Caco-2 (cell line): ENCODE results near the gene FBLIM1. TPM values are rescaled to one million over a fixed set of nuclear protein-coding genes. Genes with fewer than 3 reads are reported as not detected.
A peak's percentile ranks its signal among the peaks of the same experiment; 100 is the strongest.

ENCODE experiments used
- BruUV-seq: library from RNA; stranded (reverse); fragments of 400-500 nt; replicated peaks from 2 replicates; lab custom pipeline; 2021; lab: Mats Ljungman, UMichigan
- CTCF ChIA-PET: fragments of 300-600 bp; sonication (Branson Sonifier 250); formaldehyde crosslinking; loops from one replicate; lab custom pipeline; 2022; ENCODE audit warnings: antibody characterized with exemption; lab: Charles Lee
- POLR2A ChIA-PET: fragments of 300-600 bp; sonication (Branson Sonifier 250); formaldehyde crosslinking; loops from one replicate; lab custom pipeline; 2022; ENCODE audit warnings: antibody characterized with exemption; lab: Charles Lee
- DNase-seq, 2 experiments: peaks; one replicate each; pipeline versions ENCODE4 v3.0.0 to v3.0.0-alpha.2; 2020 to 2022
- H3K27me3 ChIP-seq: replicated peaks from 2 replicates; pipeline ENCODE4 v1.6.0; 2011; ENCODE audit warnings: low read length; ENCODE audit not compliant: control insufficient read depth, insufficient read depth
- H3K36me3 ChIP-seq: 2 replicates; pipeline ENCODE4 v1.5.1; 2011; ENCODE audit warnings: low read length; ENCODE audit not compliant: control insufficient read depth, insufficient read depth
- H3K4me1 ChIP-seq: fragments of 250-450 bp; sonication (Bioruptor Pico); 2 replicates; pipeline ENCODE4 v1.5.1; 2020; ENCODE audit warnings: mild to moderate bottlenecking
- H3K4me3 ChIP-seq: 2 replicates; pipeline ENCODE4 v1.5.1; 2011; ENCODE audit warnings: low read depth, mild to moderate bottlenecking, control low read depth, low read length
- H3K9me3 ChIP-seq: fragments of 250-450 bp; sonication (Bioruptor Pico); 2 replicates; pipeline ENCODE4 v1.5.1; 2020; ENCODE audit warnings: mild to moderate bottlenecking, moderate library complexity
- H3K27ac Mint-ChIP-seq: one replicate; pipeline ENCODE4 v1.8.0; 2022; ENCODE audit warnings: mixed read lengths; ENCODE audit not compliant: unreplicated experiment
- H3K27me3 Mint-ChIP-seq: one replicate; pipeline ENCODE4 v1.8.0; 2022; ENCODE audit warnings: mixed read lengths; ENCODE audit not compliant: insufficient read depth, unreplicated experiment
- H3K36me3 Mint-ChIP-seq: one replicate; pipeline ENCODE4 v1.8.0; 2022; ENCODE audit warnings: mild to moderate bottlenecking, mixed read lengths; ENCODE audit not compliant: insufficient read depth, unreplicated experiment
- H3K4me1 Mint-ChIP-seq: one replicate; pipeline ENCODE4 v1.8.0; 2022; ENCODE audit warnings: low read depth, mixed read lengths; ENCODE audit not compliant: unreplicated experiment
- H3K4me3 Mint-ChIP-seq: one replicate; pipeline ENCODE4 v1.8.0; 2022; ENCODE audit warnings: mild to moderate bottlenecking, moderate library complexity, mixed read lengths; ENCODE audit not compliant: unreplicated experiment
- H3K9me3 Mint-ChIP-seq: one replicate; pipeline ENCODE4 v1.8.0; 2022; ENCODE audit warnings: mixed read lengths; ENCODE audit not compliant: unreplicated experiment
- CTCF ChIP-seq, 2 experiments: fragments of 200-600 bp in 1 of 2; IDR thresholded peaks; 1 replicate in 1 of 2; 2 replicates in 1 of 2; pipeline versions ENCODE4 v1.5.1 to v1.8.0; 2011 to 2022; ENCODE audit warnings: antibody characterized with exemption in 1 of 2, control low read depth in 1 of 2, inconsistent platforms in 1 of 2, low read depth in 1 of 2, low read length in 1 of 2, mild to moderate bottlenecking in 1 of 2, moderate library complexity in 1 of 2; ENCODE audit not compliant: insufficient read depth in 1 of 2, severe bottlenecking in 1 of 2, unreplicated experiment in 1 of 2
- intact Hi-C: fragments of 100-400 bp; cut with micrococcal nuclease; formaldehyde crosslinking; loops from one replicate; pipeline ENCODE4 v1.10.0; 2022; ENCODE audit not compliant: unreplicated experiment
- total RNA-seq: library from RNA; stranded (reverse); gene quantifications from 2 replicates; pipeline ENCODE4 v1.2.3, GENCODE V29; 2022

FBLIM1 gene
- total RNA-seq, 1 experiment from 2014 or later = 5.5 TPM

- no peak for TF ChIP-seq CTCF (IDR thresholded peaks at IDR 0.05; ENCODE audit: insufficient read depth in 1 of 2, low read depth in 1 of 2, low read length in 1 of 2, severe bottlenecking in 1 of 2, unreplicated experiment in 1 of 2)
- Histone ChIP-seq H3K27me3 (no peaks in the 10 kb centered on the region), H3K4me3 (0 out of 2 replicates have a peak overlapping the region, but pooled peaks have one; percentile 7), H3K9me3 (no peaks in the 10 kb centered on the region), H3K4me1 (peaks cover 28% of the 10 kb centered on the region), H3K36me3 (no peaks in the 10 kb centered on the region)
- Mint-ChIP-seq H3K4me3 (peak overlapping the region; percentile 66), H3K36me3 (peaks cover 12% of the 10 kb centered on the region), H3K27ac (peak overlapping the region; percentile 64), H3K4me1 (peaks cover 35% of the 10 kb centered on the region), H3K27me3 (no peaks in the 10 kb centered on the region), H3K9me3 (no peaks in the 10 kb centered on the region)
- POLR2A ChIA-PET = no interaction called here
- peak; percentile 58 to 72 for DNase-seq
- CTCF ChIA-PET = interaction anchor here (0.9 kb wide), 1 partner anchor 28 kb away, joined by 3 read pairs; no protein-coding TSS in a partner anchor
- BruUV-seq = no TSS peak
- intact Hi-C loops = no loop called here
Observed at GRCh38 chr1:15764269-15764764, 5.7 kb downstream of the FBLIM1 start.

GRCh38 chr1:15764890-15765289, 6.3 kb downstream of the FBLIM1 start:
- Histone ChIP-seq H3K36me3 (no peaks in the 10 kb centered on the region), H3K4me1 (peaks cover 28% of the 10 kb centered on the region), H3K4me3 (no peak overlapping the region), H3K9me3 (no peaks in the 10 kb centered on the region), H3K27me3 (no peaks in the 10 kb centered on the region)
- H3K4me3 Mint-ChIP-seq = peak overlapping the region; percentile 66
- no peak for DNase-seq
- CTCF ChIA-PET = interaction anchor here (0.9 kb wide), 1 partner anchor 27 kb away, joined by 3 read pairs; no protein-coding TSS in a partner anchor
- H3K27me3 Mint-ChIP-seq = no peaks in the 10 kb centered on the region
- BruUV-seq = TSS peak; percentile 69
- intact Hi-C loops = no loop called here
- POLR2A ChIA-PET = no interaction called here
- H3K4me1 Mint-ChIP-seq = peaks cover 35% of the 10 kb centered on the region
- H3K9me3 Mint-ChIP-seq = no peaks in the 10 kb centered on the region
- peaks cover 12% of the 10 kb centered on the region for H3K36me3 Mint-ChIP-seq
- no peak for TF ChIP-seq CTCF (IDR thresholded peaks at IDR 0.05; ENCODE audit: insufficient read depth in 1 of 2, low read depth in 1 of 2, low read length in 1 of 2, severe bottlenecking in 1 of 2, unreplicated experiment in 1 of 2)
- peak overlapping the region; percentile 64 for H3K27ac Mint-ChIP-seq

GRCh38 chr1:15765495-15766194, 7.0 kb downstream of the FBLIM1 start:
- no peak for DNase-seq
- Histone ChIP-seq H3K36me3 (no peaks in the 10 kb centered on the region), H3K27me3 (no peaks in the 10 kb centered on the region), H3K9me3 (no peaks in the 10 kb centered on the region), H3K4me3 (no peak overlapping the region), H3K4me1 (peaks cover 25% of the 10 kb centered on the region)
- TF ChIP-seq CTCF (IDR thresholded peaks at IDR 0.05; ENCODE audit: insufficient read depth in 1 of 2, low read depth in 1 of 2, low read length in 1 of 2, severe bottlenecking in 1 of 2, unreplicated experiment in 1 of 2) = no peak
- Mint-ChIP-seq H3K27me3 (no peaks in the 10 kb centered on the region), H3K4me1 (peaks cover 35% of the 10 kb centered on the region), H3K9me3 (no peaks in the 10 kb centered on the region), H3K27ac (no peak overlapping the region), H3K36me3 (peaks cover 12% of the 10 kb centered on the region), H3K4me3 (no peak overlapping the region)
- intact Hi-C loops = no loop called here
- BruUV-seq = no TSS peak
- ChIA-PET POLR2A (no interaction called here), CTCF (interaction anchor here (0.6 to 0.7 kb wide), 2 partner anchors 50 to 162 kb away, joined by 3 read pairs; no protein-coding TSS in a partner anchor)
